OCI-LY3 (cell line): ENCODE data around the gene PRR23E.

Experiments
- H2AFZ ChIP-seq: fragments of 200-600, 300-600 bp; shearing (Covaris generic); 2 replicates; pipeline ENCODE4 v1.6.0; 2014; ENCODE audit warnings: antibody characterized with exemption, low read depth, low read length
- H3K27ac ChIP-seq: fragments of 200-600, 300-600 bp; sonication (generic); 2 replicates; pipeline ENCODE4 v1.5.1; 2014; ENCODE audit warnings: mild to moderate bottlenecking, low read length, moderate library complexity, mixed read lengths
- H3K27me3 ChIP-seq: fragments of 200-600, 300-600 bp; sonication (generic); 2 replicates; pipeline ENCODE4 v1.6.1; 2014; ENCODE audit warnings: low read depth, low read length, mixed read lengths
- H3K36me3 ChIP-seq: fragments of 200-600, 300-600 bp; sonication (generic); replicated peaks from 2 replicates; pipeline ENCODE3; 2014; ENCODE audit warnings: low read depth, low read length, mixed read lengths
- H3K4me1 ChIP-seq: fragments of 300-600, 200-600 bp; sonication (generic); 2 replicates; pipeline ENCODE4 v1.6.1; 2014; ENCODE audit warnings: low read length, mixed read lengths
- H3K4me2 ChIP-seq: fragments of 200-600, 300-600 bp; sonication (generic); 2 replicates; pipeline ENCODE4 v1.6.1; 2014; ENCODE audit warnings: low read length, mixed read lengths
- H3K4me3 ChIP-seq: fragments of 300-600, 200-600 bp; sonication (generic); 2 replicates; pipeline ENCODE4 v1.5.1; 2014; ENCODE audit warnings: antibody characterized with exemption, mild to moderate bottlenecking, low read length, moderate library complexity
- H3K79me2 ChIP-seq: fragments of 300-600, 200-600 bp; shearing (Covaris generic); 2 replicates; pipeline ENCODE4 v1.6.1; 2014; ENCODE audit warnings: mild to moderate bottlenecking, low read length, mixed read lengths
- H3K9ac ChIP-seq: fragments of 300-600, 200-600 bp; shearing (Covaris generic); 2 replicates; pipeline ENCODE4 v1.6.0; 2014; ENCODE audit warnings: mild to moderate bottlenecking, low read length, moderate library complexity
- H3K9me3 ChIP-seq: fragments of 200-600, 300-600 bp; shearing (Covaris generic); 2 replicates; pipeline ENCODE4 v1.6.1; 2014; ENCODE audit warnings: low read length, mixed read lengths; ENCODE audit not compliant: insufficient read depth
- H4K20me1 ChIP-seq: fragments of 200-600, 300-600 bp; sonication (generic); 2 replicates; pipeline ENCODE4 v1.6.1; 2016; ENCODE audit warnings: low read length, mixed read lengths; ENCODE audit not compliant: insufficient read depth
- EZH2phosphoT487 ChIP-seq: fragments of 200-600 bp; shearing (Covaris generic); IDR thresholded peaks from 2 replicates; pipeline ENCODE4 v1.6.1; 2018; ENCODE audit warnings: antibody characterized with exemption, mixed run types, low read depth
- TF ChIP-seq, protein P1 (sequence below): fragments of 200-600, 300-600 bp; sonication (generic); IDR thresholded peaks from 2 replicates; pipeline ENCODE4 v1.5.1; 2014; ENCODE audit warnings: antibody characterized with exemption, low read length, low read depth

The PRR23E gene

GRCh38 chr3:127185962-127186674 lies 6.8 kb upstream of the PRR23E start:
- Histone ChIP-seq H3K4me2 (no peak overlapping the region), H2AFZ (no peak overlapping the region), H3K27ac (no peak overlapping the region), H3K4me3 (no peak overlapping the region), H3K9ac (no peak overlapping the region), H3K36me3 (no peaks in the 10 kb centered on the region), H3K9me3 (peaks cover 5% of the 10 kb centered on the region; the same call in 1 of the 2 replicates), H3K27me3 (no peaks in the 10 kb centered on the region), H3K79me2 (no peaks in the 10 kb centered on the region), H4K20me1 (no peaks in the 10 kb centered on the region), H3K4me1 (no peaks in the 10 kb centered on the region)
- TF ChIP-seq, protein P1, sequence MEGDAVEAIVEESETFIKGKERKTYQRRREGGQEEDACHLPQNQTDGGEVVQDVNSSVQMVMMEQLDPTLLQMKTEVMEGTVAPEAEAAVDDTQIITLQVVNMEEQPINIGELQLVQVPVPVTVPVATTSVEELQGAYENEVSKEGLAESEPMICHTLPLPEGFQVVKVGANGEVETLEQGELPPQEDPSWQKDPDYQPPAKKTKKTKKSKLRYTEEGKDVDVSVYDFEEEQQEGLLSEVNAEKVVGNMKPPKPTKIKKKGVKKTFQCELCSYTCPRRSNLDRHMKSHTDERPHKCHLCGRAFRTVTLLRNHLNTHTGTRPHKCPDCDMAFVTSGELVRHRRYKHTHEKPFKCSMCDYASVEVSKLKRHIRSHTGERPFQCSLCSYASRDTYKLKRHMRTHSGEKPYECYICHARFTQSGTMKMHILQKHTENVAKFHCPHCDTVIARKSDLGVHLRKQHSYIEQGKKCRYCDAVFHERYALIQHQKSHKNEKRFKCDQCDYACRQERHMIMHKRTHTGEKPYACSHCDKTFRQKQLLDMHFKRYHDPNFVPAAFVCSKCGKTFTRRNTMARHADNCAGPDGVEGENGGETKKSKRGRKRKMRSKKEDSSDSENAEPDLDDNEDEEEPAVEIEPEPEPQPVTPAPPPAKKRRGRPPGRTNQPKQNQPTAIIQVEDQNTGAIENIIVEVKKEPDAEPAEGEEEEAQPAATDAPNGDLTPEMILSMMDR: no peak
- TF ChIP-seq EZH2phosphoT487: no peak

DNA sequence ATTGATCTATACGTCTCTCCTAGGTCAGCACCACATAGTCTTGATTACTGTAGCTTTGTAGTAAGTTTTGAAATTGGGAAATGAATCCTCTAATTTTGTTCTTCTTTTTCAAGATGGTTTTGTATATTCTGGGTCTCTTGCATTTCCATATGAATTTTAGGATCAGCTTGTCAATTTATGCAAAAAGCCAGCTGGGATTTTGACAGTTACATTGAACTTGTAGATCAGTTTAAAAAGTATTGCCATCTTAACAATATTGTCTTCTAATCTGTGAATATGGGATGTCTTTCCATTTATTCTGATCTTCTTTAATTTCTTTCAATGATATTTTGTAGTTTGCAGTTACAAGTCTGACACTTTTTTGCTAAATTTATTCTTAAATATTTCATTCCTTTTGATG lies 5.6 kb upstream of the PRR23E start:
- Histone ChIP-seq H3K27ac (no peak overlapping the region), H3K27me3 (no peaks in the 10 kb centered on the region), H3K4me2 (no peak overlapping the region), H3K9me3 (peaks cover 5% of the 10 kb centered on the region; the same call in 1 of the 2 replicates), H2AFZ (no peak overlapping the region), H4K20me1 (no peaks in the 10 kb centered on the region), H3K79me2 (no peaks in the 10 kb centered on the region), H3K9ac (no peak overlapping the region), H3K4me1 (no peaks in the 10 kb centered on the region), H3K4me3 (no peak overlapping the region), H3K36me3 (no peaks in the 10 kb centered on the region)
- TF ChIP-seq EZH2phosphoT487: no peak
- TF ChIP-seq, protein P1: no peak

GRCh38 chr3:127193341-127193740 lies 410 bp downstream of the PRR23E start:
- H3K36me3 ChIP-seq: no peaks in the 10 kb centered on the region
- no peak overlapping the region for H3K9ac ChIP-seq
- no peaks in the 10 kb centered on the region for H3K79me2 ChIP-seq
- TF ChIP-seq EZH2phosphoT487: no peak
- TF ChIP-seq, protein P1: no peak
- no peaks in the 10 kb centered on the region for H3K4me1 ChIP-seq
- no peaks in the 10 kb centered on the region for H4K20me1 ChIP-seq
- H2AFZ ChIP-seq: no peak overlapping the region
- H3K9me3 ChIP-seq: peaks cover 5% of the 10 kb centered on the region; the same call in 1 of the 2 replicates
- H3K27ac ChIP-seq: no peak overlapping the region
- no peaks in the 10 kb centered on the region for H3K27me3 ChIP-seq
- H3K4me2 ChIP-seq: no peak overlapping the region
- no peak overlapping the region for H3K4me3 ChIP-seq

GRCh38 chr3:127193775-127194174 lies 844 bp downstream of the PRR23E start:
- H3K27me3 ChIP-seq: no peaks in the 10 kb centered on the region

More at GRCh38 chr3:127193775-127194174, 844 bp downstream of the PRR23E start:
- Histone ChIP-seq H3K4me3 (no peak overlapping the region), H3K4me2 (no peak overlapping the region), H2AFZ (no peak overlapping the region), H3K79me2 (no peaks in the 10 kb centered on the region), H3K9ac (no peak overlapping the region), H3K27ac (no peak overlapping the region), H4K20me1 (no peaks in the 10 kb centered on the region), H3K9me3 (peaks cover 5% of the 10 kb centered on the region; the same call in 1 of the 2 replicates), H3K4me1 (no peaks in the 10 kb centered on the region), H3K36me3 (no peaks in the 10 kb centered on the region)
- TF ChIP-seq, protein P1: no peak
